GM21786 (cell line): ENCODE results near the gene SMYD3.

Experiments used
- ATAC-seq: cut with Tn5 transposase; IDR thresholded peaks from one replicate; pipeline ENCODE4 v1.9.1; 2021; ENCODE audit not compliant: unreplicated experiment

The SMYD3 gene

DNA sequence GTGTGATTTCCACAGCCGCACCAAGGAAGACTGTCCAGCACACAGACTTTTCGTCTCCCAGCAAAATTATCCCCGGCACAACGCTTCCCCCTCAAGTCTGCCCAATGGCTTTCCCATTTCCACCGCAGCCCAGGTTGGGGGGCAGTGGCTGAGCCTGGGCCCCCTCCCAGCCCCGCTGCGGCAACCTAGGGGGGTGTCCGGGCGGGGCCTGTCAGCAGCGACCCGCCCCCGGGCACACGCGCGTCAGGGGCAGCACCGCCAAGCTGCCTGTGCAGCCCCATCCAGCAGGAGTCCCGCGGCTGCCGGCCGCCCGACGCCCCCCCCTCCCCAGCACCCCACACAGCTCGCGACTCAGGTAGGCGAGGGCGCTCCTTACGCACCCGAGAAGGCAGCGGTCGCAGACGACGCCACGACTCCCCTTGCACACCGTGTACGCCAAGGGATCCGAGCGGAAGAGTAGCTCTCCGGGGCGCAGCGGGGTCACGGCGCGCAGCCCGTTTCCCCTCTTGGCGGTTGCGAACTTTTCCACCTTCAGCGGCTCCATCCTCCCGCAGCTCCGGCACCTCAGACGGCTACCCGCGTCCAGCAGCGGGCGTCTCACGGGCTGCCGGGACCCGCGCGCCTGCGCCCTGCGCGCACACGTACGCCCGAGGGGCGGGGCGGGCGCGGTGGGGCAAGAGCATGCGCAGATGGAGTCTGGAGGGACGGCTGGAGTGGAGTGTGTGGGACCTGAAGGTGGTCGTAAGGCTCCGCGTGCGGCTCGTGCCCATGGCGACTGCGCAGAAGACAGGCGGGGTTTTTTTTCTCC is at the start of gene SMYD3:
Gene SMYD3 (minus strand): TSS at position 606 of the 808 bp plus-strand sequence.
- peak; percentile 87 for ATAC-seq

DNA sequence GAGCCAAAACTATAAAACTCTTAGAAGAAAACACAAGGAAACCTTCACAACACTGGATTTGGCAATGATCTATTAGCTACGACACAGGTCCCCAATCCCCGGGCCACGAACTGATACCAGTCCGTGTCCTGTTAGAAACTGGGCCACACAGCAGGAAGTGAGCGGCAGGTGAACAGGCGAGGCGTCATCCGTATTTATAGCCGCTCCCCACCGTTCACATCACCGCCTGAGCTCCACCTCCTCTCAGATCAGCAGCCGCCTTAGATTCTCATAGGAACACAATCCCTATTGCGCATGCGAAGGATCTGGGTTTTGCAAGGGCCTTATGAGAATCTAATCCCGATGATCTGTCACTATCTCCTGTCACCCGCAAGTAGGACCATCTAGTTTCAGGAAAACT is 47.1 kb upstream of the SMYD3 start:
- no peak for ATAC-seq

DNA sequence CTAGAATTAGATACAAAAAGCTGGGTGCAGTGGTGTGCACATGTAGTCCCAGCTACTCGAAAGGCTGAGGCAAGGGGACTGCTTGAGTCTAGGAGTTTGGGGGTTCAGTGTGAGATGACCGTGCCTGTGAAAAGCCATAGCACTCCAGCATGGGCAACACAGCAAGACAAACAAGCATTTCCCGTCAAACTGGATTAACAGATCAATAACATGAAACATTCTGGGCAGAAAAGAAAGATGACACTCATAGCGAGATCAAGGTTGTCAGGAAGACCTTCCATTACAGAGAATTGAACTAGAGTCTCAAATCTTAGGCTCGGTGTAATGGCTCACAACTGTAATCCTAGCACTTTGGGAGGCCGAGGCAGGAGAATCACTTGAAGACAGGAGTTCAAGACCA is 45.0 kb upstream of the SMYD3 start:
- no peak for ATAC-seq

DNA sequence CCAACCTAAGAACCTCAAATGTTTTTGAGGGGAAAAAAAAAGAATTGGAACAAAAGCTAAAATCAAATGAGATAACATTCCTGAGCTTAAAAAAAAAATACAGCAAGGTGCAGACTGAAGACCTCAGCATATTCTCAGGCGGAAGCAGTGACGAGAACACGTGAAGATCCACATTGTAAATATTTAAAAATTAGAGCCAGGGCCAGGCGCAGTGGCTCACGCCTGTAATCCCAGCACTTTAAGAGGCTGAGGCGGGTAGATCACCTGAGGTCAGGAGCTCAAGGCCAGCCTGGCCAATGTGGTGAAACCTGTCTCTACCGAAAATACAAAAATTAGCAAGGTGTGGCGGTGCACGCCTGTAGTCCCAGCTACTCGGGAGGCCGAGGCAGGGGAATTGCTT is 43.3 kb upstream of the SMYD3 start:
- ATAC-seq, result no peak

DNA sequence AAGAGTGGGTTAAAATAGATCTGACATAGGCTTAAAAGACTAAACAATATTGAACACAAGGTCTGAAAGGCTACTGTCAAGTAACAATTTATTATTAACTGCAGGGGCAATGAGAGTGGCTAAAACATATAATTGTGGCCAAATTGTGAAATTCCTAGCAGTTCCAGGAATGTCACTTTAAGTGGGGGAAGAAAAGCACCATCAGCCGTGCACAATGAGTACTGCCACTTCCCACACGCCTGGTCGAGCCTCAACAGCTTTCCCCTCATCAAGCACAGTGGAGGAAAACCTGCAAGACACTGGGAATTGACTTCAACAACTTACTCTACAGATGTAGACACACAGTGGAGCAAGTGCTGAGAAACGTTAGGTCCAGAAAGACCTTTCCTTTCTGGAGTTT is 42.6 kb upstream of the SMYD3 start:
- ATAC-seq, result no peak

DNA sequence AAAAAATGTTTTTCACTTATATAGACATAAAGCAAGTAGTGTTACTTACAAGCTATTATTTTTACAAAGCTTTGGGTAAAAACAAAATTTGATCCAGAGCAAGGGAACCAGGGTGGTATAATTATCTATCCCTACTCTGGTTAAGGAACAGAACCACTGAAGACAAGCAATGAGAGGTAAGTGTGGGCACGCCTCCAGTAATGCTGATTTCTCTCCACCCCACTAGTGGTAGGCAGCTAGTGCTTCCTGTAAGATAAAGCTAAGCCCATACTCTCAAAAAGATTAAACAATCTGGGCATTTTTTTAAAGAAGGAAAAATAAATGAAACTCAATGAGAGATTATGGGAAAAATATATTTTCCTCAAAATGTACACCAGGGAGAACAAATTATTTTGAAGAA is 36.9 kb upstream of the SMYD3 start:
- no peak for ATAC-seq

DNA sequence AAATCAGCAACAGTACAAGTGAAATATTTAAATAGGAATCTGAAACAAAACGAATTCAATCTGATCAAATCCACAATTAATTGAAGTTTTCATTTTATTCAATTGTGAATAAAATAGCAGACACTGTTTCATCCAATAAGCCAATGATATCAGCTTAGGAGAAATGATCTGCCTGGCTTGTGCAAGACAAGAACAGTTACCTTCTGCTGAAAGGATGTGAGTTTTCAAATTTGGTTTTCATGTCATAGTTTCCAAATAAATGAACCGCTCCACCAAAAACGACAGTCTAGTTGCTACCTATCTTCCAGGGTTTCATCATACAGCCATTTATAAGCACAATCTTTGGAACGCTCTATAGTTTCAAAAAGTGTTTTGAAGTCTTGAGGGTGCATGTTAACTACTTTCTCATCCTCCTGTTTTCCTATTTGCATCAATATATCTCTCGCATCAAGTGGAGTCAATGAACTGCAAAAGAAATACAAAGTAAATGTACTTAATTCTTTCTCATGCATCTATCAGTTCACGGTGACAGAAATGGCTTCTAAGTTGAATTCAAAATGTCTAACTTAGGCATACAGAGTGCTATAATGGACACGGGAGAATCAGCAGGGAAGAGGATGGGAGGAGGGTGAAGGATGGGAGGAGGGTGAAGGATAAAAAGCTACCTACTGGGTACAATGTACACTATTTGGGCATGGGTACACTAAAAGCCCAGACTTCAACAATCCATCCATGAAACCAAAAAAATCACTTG is 33.8 kb upstream of the SMYD3 start:
- ATAC-seq, result no peak

DNA sequence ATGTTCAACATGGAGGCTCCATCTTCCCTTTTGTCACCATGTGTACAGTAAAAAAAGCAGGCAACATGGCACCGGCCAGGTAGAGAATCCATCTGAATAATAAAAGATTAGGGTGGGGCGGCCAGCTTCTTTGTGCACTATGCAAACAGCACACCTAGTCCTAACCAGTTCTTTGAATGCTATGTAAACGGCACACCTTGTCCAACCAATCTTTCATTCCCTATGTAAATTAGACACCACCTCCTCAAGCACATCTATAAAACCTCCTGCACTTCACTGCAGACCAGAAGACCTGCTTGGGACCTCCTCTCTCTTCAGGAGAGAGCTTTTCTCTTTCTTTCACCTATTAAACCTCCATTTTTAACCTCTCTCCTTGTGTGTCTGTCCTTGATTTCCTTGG is 30.8 kb upstream of the SMYD3 start:
- ATAC-seq, result no peak

DNA sequence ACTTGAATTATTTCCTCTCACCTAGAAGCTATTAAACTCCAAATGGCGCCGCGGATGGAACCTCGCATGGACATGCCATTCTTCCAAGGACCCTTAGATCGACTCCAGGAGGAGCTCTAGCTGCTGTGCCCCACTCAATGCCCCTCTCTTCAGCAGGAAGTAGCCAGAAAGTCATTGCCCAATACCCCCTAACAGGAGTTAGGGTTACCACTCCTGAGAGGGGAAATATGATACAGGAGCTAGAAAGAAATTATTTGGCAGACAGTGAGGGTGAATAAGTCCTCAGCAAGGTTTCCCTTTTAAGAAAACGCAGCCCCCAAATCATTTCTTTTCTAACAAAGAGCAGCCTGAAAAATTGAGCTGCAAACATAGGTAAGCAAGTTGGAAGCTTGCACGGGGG is 30.4 kb upstream of the SMYD3 start:
- no peak for ATAC-seq

DNA sequence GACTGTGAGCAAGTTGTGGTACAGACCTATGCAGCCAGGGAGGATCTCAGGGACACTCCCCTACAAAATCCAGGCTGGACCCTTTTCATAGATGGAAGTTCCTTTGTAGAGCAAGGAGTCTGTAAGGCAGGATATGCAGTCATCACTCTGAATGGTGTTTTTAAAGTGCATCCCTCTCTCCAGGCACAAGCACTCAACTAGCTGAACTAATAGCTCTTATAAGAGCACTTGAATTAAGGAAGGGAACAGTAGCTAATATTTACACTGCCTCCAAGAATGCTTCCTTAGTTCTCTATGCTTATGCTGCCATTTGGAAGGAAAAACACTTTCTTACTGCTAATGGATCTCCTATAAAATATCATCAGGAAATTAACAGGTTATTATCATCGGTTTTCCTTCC is 27.0 kb upstream of the SMYD3 start:
- ATAC-seq, result no peak

DNA sequence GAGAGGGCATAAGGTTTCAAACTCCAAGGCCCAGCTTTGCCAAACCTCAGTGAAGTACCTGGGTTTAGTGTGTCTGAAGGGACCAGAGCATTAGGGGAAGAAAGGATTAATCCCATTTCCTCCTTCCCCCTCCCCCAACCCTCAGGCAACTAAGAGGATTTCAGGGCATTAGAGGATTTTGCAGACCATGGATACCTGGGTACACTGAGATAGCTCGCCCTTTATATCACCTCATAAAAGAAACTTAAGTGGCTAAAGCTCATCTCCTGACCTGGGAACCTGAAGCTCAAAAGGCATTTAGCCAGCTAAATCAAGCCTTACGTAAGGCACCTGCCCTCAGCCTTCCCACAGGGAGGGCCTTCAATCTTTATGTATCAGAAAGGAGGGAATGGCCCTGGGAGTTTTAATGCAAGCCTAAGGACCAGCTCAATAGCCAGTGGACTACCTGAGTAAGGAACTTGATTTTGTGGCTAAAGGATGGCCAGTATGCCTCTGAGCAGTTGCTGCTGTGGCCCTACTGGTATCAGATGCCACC is 26.4 kb upstream of the SMYD3 start:
- no peak for ATAC-seq

DNA sequence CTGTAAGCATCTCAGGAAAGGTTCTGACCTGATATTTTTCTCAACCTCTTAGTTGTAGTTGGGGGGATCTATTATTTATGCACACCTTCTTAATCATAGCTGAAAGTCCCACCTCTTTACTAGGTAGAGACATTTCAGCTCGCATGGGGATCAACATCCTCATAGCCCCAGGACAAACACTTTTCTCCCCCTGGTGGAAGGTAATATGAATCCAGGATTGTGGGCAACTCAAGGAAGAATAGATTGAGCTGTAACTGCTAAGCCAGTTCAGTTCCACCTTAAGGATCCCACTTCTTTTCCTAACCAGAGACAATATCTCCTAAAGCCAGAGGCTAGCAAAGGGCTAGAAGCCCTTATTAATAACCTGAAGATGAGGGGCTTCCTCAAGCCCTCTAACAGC is 25.4 kb upstream of the SMYD3 start:
- ATAC-seq, result no peak

DNA sequence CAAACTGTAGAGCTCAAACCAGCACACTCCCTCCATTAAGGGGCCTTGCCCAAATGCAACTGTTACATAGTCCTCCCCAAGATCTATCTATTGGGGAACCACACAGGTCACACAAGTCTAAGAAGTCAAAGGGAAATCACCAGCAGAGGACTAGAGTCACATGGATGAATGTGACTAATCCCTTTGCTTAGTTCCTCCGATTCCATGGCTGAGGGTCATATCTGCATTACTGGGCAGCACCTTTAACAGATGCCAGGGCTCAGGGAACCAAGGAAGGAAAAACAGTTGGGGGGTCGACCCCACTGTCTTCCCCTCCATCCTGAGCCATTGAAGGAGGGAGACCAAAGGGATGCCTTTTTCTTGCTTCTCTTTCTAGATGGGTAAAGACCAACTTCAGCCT is 23.4 kb upstream of the SMYD3 start:
- no peak for ATAC-seq

DNA sequence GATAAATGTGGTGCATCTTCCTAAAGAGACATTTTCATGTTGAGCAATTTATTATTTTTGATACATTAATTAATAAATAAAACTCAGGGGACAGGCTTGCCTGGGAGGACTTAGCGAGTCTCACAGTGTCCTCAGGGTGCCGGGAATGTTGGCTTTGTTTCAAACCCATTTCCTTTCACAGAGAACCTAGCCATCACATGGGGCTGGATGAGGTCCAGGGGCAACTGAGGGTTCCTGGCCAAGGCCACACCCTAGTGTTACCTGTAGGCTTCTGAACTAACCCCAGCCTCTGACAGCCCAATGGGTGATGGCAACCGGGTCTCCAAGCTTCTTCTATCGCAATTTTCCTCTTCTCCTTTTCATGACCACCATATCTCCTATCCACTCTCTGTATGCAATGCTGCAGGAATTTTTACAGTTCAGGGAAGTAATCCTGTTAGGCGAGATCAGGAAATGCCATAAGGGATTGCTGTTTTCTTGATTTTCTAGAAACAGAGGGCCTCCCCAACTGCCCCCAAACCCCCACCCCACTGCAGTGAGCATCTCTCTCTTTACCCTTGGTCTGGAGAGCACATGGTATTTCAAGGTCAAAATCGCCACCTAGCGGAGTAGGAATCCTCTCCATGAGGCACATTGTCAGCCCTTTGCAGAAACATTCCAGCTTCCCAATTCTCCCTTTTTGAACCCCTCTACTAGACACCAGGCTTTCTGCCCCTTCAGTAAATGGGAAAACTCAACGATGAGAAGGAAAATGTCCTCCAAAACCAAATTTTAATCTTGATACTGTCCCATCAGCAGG is 22.1 kb upstream of the SMYD3 start:
- ATAC-seq, result no peak

DNA sequence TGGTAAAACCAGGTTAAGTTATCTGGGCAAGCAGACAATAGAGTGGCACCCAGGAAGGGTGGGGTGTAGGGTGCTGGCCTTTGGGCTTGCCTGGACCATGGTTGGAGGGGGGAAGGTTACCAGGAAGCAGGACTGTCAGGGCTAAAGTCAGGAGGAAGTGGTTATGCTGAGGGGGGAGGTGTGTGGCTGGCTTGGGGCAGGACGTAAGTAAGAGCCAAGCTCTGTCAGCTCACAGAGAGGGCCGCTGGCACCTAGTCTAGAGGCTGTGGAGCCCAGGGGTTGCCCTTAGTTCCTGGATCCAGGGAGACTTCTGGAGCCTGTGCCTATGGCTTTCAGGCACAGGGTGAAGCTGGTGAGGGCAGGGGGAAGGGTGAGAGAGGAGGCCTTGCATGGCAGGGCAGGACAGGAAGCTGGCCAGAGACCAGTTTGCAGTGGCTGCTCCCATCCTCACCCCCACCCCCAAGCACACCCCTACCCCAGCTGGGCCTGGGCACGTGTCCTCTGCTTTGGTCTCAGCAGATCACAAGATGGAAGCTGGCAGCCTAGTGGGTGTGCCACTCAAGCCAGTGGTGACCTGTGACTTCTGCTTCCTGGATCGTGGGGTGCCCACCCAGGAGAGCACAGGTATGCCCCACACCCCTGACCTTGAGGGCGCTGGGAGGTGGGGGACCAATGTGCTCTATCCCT is 20.5 kb upstream of the SMYD3 start:
- peak; percentile 79 for ATAC-seq

DNA sequence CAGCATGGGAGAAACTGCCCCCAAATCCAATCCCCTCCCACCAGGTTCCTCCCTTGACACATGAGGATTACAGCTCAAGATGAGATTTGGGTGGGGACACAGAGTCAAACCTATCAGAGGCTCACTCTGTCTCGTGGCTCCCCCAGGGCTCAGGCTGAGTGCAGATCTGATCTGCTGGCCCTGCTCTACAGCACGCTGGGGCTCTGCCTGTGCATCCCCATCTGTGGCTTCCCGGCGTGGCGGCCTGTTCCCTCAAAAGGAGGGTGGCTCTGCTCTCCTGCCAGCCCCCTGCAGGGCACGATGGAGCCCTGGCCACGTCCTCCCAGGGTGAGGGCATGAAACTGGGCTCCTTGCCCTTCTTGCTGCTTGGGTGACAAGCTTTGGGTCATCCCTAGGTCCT is 19.8 kb upstream of the SMYD3 start:
- ATAC-seq, result no peak

DNA sequence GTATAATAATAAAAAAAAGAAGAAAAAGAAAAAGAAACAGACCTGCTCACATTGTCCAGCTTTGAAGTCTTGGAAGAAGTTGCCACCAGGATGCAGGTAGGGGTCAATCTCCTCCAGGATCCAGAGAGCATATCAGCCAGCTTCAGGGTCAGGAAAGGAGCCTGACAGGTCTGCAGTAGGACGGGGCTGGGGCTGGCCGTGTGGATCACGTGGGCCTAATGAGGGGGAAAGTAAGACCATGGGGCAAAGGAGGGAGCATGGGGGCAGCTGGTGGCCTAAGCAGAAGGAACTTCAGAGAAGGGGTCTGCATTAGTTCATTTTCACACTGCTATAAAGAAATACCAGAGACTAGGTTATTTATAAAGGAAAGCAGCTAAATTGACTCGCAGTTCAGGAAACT is 19.3 kb upstream of the SMYD3 start:
- no peak for ATAC-seq

DNA sequence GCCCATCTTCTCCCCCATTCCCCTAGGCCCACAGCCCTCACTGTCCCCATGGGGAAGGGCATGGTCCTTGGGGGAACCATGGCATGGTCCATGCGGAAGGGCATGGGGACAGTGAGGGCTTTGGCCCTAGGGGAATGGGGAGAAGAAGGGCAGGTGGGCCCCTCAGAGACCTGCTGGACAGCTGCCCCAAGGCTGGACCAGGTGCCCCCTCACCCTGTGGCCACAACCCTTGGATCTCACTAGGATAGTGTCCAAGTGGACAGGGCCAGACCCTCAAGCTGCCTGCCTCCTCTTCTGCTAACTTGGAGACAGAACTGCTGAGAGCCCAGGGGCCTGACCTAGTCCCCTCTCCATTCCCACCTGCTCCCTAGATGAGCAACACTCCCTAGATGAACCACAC is 12.4 kb upstream of the SMYD3 start:
- ATAC-seq, result no peak

DNA sequence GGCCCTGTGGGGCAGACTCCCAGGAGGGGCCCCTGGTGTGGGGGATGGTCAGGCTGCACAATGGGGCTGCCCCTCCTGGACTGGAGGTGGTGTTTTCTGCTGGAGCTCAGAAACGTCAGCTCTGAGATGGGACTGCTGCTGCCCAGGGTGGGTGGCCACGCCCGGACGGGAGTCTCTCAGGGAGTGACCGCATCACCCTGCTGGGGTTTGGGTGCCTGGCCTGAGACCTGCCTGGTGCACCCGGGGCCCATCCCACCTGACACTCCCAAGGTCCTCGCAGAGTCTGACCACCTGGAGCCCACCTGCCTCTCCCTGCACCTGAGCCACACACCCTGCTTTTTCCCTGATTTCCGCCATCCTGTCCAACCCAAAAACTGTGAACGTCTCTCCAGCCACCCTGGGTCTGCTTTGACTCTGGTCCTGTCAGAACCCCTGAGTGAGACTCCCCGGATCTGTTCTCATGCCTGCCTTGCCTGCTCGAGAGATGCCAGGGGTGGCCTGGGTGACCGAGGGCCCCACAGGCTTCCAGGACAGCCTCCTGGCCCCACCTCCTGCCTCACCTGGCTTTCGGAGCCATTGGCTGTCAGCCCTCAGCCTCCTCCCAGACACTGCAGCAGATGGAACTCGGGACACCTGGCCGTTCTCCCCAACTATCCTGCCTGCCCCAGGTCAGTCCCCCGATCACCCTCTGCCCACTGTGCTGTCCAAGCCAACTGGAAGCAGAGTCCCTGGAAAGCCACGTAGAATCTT is 11.6 kb upstream of the SMYD3 start:
- no peak for ATAC-seq

DNA sequence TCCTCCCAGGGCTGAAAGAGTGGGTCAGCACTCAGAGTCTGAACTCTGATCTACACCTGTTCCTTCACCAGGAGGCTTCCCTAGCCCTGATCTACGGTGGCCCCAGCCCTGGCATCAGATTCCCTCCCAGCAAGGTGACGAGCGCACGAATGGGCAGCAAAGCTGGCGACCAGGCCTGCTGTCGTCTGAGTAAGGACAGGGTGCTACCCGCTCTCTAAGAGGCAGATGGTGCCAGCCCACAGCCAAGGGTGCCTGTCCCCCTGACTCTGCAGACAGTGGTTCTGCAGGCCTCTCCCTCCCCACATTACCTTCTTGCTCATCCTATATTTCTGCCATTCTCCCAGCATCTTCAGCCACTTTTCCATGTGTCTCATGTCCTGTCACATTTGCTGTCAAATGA is 10.3 kb upstream of the SMYD3 start:
- no peak for ATAC-seq
